CD8-positive, alpha-beta memory T cell (primary cell): ENCODE data around the gene CLK4. TPM values are rescaled to one million over a fixed set of nuclear protein-coding genes. Genes with fewer than 3 reads are reported as not detected.

Experiments
- CTCF ChIA-PET: fragments of 350-600 bp; sonication (Branson Sonifier 250); formaldehyde crosslinking; loops from one replicate; lab custom pipeline; 2021; ENCODE audit warnings: antibody characterized with exemption; lab: Charles Lee
- POLR2A ChIA-PET: fragments of 350-600 bp; sonication (Branson Sonifier 250); formaldehyde crosslinking; loops from one replicate; lab custom pipeline; 2021; ENCODE audit warnings: antibody characterized with exemption; lab: Charles Lee
- DNase-seq, 5 donors: peaks; one replicate each; pipeline versions ENCODE4 v3.0.0 to v3.0.0-alpha.2; 2020 to 2022; ENCODE audit warnings: mixed read lengths in 1 of 5
- H3K27ac ChIP-seq: one replicate; pipeline ENCODE4 v1.7.0; 2013; ENCODE audit warnings: low read depth, mild to moderate bottlenecking, low read length, moderate library complexity
- H3K27me3 ChIP-seq: 2 replicates; pipeline ENCODE4 v1.7.0; 2013; ENCODE audit warnings: low read length, mild to moderate bottlenecking; ENCODE audit not compliant: insufficient read depth, poor library complexity, severe bottlenecking
- H3K36me3 ChIP-seq: 2 replicates; pipeline ENCODE4 v1.7.0; 2013; ENCODE audit warnings: mild to moderate bottlenecking, low read length, moderate library complexity; ENCODE audit not compliant: insufficient read depth
- H3K4me1 ChIP-seq: 2 replicates; pipeline ENCODE4 v1.7.0; 2013; ENCODE audit warnings: mild to moderate bottlenecking, low read length, moderate library complexity; ENCODE audit not compliant: insufficient read depth
- H3K4me3 ChIP-seq: 2 replicates; pipeline ENCODE4 v1.7.0; 2013; ENCODE audit warnings: mild to moderate bottlenecking, low read length
- H3K9me3 ChIP-seq: 2 replicates; pipeline ENCODE4 v1.7.0; 2013; ENCODE audit warnings: mild to moderate bottlenecking, low read length
- H3K27ac Mint-ChIP-seq, 8 donors: one replicate each; pipeline ENCODE4 v1.8.0; 2020 to 2021; ENCODE audit warnings: mixed read lengths in 8 of 8, mild to moderate bottlenecking in 6 of 8, inconsistent platforms in 3 of 8, moderate library complexity in 3 of 8
- H3K27me3 Mint-ChIP-seq, 2 donors: one replicate each; pipeline ENCODE4 v1.8.0; 2020 to 2021; ENCODE audit warnings: mixed read lengths in 2 of 2, mild to moderate bottlenecking in 1 of 2, moderate library complexity in 1 of 2
- H3K36me3 Mint-ChIP-seq, 3 donors: one replicate each; pipeline ENCODE4 v1.8.0; 2020 to 2021; ENCODE audit warnings: mixed read lengths in 3 of 3, inconsistent platforms in 1 of 3, mild to moderate bottlenecking in 1 of 3
- H3K4me1 Mint-ChIP-seq, 3 donors: one replicate each; pipeline ENCODE4 v1.8.0; 2020 to 2021; ENCODE audit warnings: mixed read lengths in 3 of 3, inconsistent platforms in 1 of 3, mild to moderate bottlenecking in 1 of 3
- H3K4me3 Mint-ChIP-seq, 7 donors: one replicate each; pipeline ENCODE4 v1.8.0; 2020 to 2021; ENCODE audit warnings: mixed read lengths in 7 of 7, mild to moderate bottlenecking in 6 of 7, moderate library complexity in 4 of 7, inconsistent platforms in 2 of 7
- H3K9me3 Mint-ChIP-seq, 5 donors: one replicate each; pipeline ENCODE4 v1.8.0; 2020 to 2022; ENCODE audit warnings: mixed read lengths in 5 of 5, mild to moderate bottlenecking in 3 of 5, moderate library complexity in 2 of 5, inconsistent platforms in 1 of 5
- polyA plus RNA-seq: library from polyadenylated mRNA; unstranded; fragments of 300-500 nt; fragmentation: Illumina TruSeq; gene quantifications from one replicate; pipeline ENCODE4 v1.2.3, GENCODE V29; 2021
- total RNA-seq, 2 experiments: library from RNA; stranded (reverse); gene quantifications; one replicate each; pipeline ENCODE4 v1.2.3, GENCODE V29; 2021

Gene CLK4
- total and polyA plus RNA-seq, 3 experiments from 2014 or later: 16.3 to 29.2 (median 27.4) TPM

- peaks cover 0 to 2% (median 0%) of the 10 kb centered on the region in 3 donors for H3K4me1 Mint-ChIP-seq
- Histone ChIP-seq H3K4me3 (no peak overlapping the region), H3K9me3 (no peaks in the 10 kb centered on the region), H3K4me1 (no peaks in the 10 kb centered on the region), H3K27ac (no peak overlapping the region), H3K27me3 (no peaks in the 10 kb centered on the region), H3K36me3 (no peaks in the 10 kb centered on the region)
- H3K4me3 Mint-ChIP-seq: no peak overlapping the region
- peaks cover 0 to 3% (median 0%) of the 10 kb centered on the region in 3 donors for H3K36me3 Mint-ChIP-seq
- H3K27ac Mint-ChIP-seq: no peak overlapping the region
- DNase-seq: no peak
- peaks cover 0 to 3% (median 0%) of the 10 kb centered on the region in 5 donors for H3K9me3 Mint-ChIP-seq
- CTCF ChIA-PET: no interaction called here
- peaks cover 14 to 48% of the 10 kb centered on the region in 2 donors for H3K27me3 Mint-ChIP-seq
- POLR2A ChIA-PET: no interaction called here
These were observed 61.9 kb downstream of the CLK4 start for GRCh38 chr5:178564811-178565550.

- Mint-ChIP-seq H3K4me3 (no peak overlapping the region), H3K4me1 (peaks cover 0 to 2% (median 0%) of the 10 kb centered on the region in 3 donors), H3K36me3 (peaks cover 0 to 3% (median 0%) of the 10 kb centered on the region in 3 donors), H3K9me3 (peaks cover 0 to 3% (median 0%) of the 10 kb centered on the region in 5 donors), H3K27me3 (peaks cover 13 to 44% of the 10 kb centered on the region in 2 donors), H3K27ac (no peak overlapping the region)
- no peaks in the 10 kb centered on the region for H3K9me3 ChIP-seq
- CTCF ChIA-PET: no interaction called here
- no peaks in the 10 kb centered on the region for H3K4me1 ChIP-seq
- POLR2A ChIA-PET: no interaction called here
- no peak overlapping the region for H3K27ac ChIP-seq
- no peaks in the 10 kb centered on the region for H3K36me3 ChIP-seq
- DNase-seq: no peak
- no peaks in the 10 kb centered on the region for H3K27me3 ChIP-seq
- no peak overlapping the region for H3K4me3 ChIP-seq
These were observed 62.5 kb downstream of the CLK4 start for GRCh38 chr5:178564397-178564796.

- peaks cover 0 to 3% (median 0%) of the 10 kb centered on the region in 5 donors for H3K9me3 Mint-ChIP-seq
- H3K27ac Mint-ChIP-seq: no peak overlapping the region
- no peak for DNase-seq
- H3K4me3 ChIP-seq: no peak overlapping the region
- CTCF ChIA-PET: no interaction called here
- peaks cover 0 to 3% (median 0%) of the 10 kb centered on the region in 3 donors for H3K36me3 Mint-ChIP-seq
- no peaks in the 10 kb centered on the region for H3K9me3 ChIP-seq
- H3K4me1 ChIP-seq: no peaks in the 10 kb centered on the region
- no peaks in the 10 kb centered on the region for H3K27me3 ChIP-seq
- POLR2A ChIA-PET: no interaction called here
- H3K4me1 Mint-ChIP-seq: peaks cover 0 to 2% (median 0%) of the 10 kb centered on the region in 3 donors
- H3K36me3 ChIP-seq: no peaks in the 10 kb centered on the region
- H3K27ac ChIP-seq: no peak overlapping the region
- H3K4me3 Mint-ChIP-seq: no peak overlapping the region
- H3K27me3 Mint-ChIP-seq: peaks cover 11 to 43% of the 10 kb centered on the region in 2 donors
These were observed 63.2 kb downstream of the CLK4 start for GRCh38 chr5:178563621-178564020.

- peak overlapping the region in 1 of 8 donors; percentile 9 for H3K27ac Mint-ChIP-seq
- POLR2A ChIA-PET: no interaction called here
These were observed 65.0 kb downstream of the CLK4 start for GRCh38 chr5:178561746-178562264.

GRCh38 chr5:178560911-178561310 is 65.9 kb downstream of the CLK4 start:
- DNase-seq: no peak
- Mint-ChIP-seq H3K4me3 (no peak overlapping the region), H3K27ac (no peak overlapping the region), H3K27me3 (peaks cover 3 to 47% of the 10 kb centered on the region in 2 donors), H3K9me3 (peaks cover 0 to 3% (median 0%) of the 10 kb centered on the region in 5 donors), H3K4me1 (peaks cover 0 to 2% (median 0%) of the 10 kb centered on the region in 3 donors), H3K36me3 (peaks cover 0 to 3% (median 0%) of the 10 kb centered on the region in 3 donors)
- ChIA-PET CTCF (no interaction called here), POLR2A (no interaction called here)
- no peaks in the 10 kb centered on the region for H3K9me3 ChIP-seq
- no peak overlapping the region for H3K4me3 ChIP-seq
- no peaks in the 10 kb centered on the region for H3K36me3 ChIP-seq
- no peaks in the 10 kb centered on the region for H3K4me1 ChIP-seq
- no peak overlapping the region for H3K27ac ChIP-seq
- no peaks in the 10 kb centered on the region for H3K27me3 ChIP-seq

More at GRCh38 chr5:178561746-178562264, 65.0 kb downstream of the CLK4 start:
- Histone ChIP-seq H3K27me3 (no peaks in the 10 kb centered on the region), H3K4me3 (no peak overlapping the region), H3K4me1 (no peaks in the 10 kb centered on the region), H3K27ac (no peak overlapping the region), H3K9me3 (no peaks in the 10 kb centered on the region), H3K36me3 (no peaks in the 10 kb centered on the region)
- Mint-ChIP-seq H3K27me3 (peaks cover 8 to 44% of the 10 kb centered on the region in 2 donors), H3K4me3 (no peak overlapping the region), H3K4me1 (peaks cover 0 to 2% (median 0%) of the 10 kb centered on the region in 3 donors), H3K9me3 (peaks cover 0 to 3% (median 0%) of the 10 kb centered on the region in 5 donors), H3K36me3 (peaks cover 0 to 3% (median 0%) of the 10 kb centered on the region in 3 donors)
- DNase-seq: no peak
- CTCF ChIA-PET: no interaction called here

GRCh38 chr5:178557416-178557815 is 69.4 kb downstream of the CLK4 start:
- ChIA-PET CTCF (no interaction called here), POLR2A (no interaction called here)
- Mint-ChIP-seq H3K27ac (no peak overlapping the region), H3K4me1 (peaks cover 0 to 2% (median 0%) of the 10 kb centered on the region in 3 donors), H3K4me3 (no peak overlapping the region), H3K27me3 (peaks cover 2 to 42% of the 10 kb centered on the region in 2 donors), H3K36me3 (peaks cover 0 to 3% (median 0%) of the 10 kb centered on the region in 3 donors), H3K9me3 (peaks cover 0 to 3% (median 0%) of the 10 kb centered on the region in 5 donors)
- H3K27me3 ChIP-seq: no peaks in the 10 kb centered on the region
- no peak overlapping the region for H3K27ac ChIP-seq
- no peaks in the 10 kb centered on the region for H3K4me1 ChIP-seq
- H3K4me3 ChIP-seq: no peak overlapping the region
- H3K9me3 ChIP-seq: no peaks in the 10 kb centered on the region
- no peaks in the 10 kb centered on the region for H3K36me3 ChIP-seq
- no peak for DNase-seq

- no peak for DNase-seq
- CTCF ChIA-PET: interaction anchor here (1.4 kb wide), 1 partner anchor 324 kb away, joined by 3 read pairs; no protein-coding TSS in a partner anchor
- H3K27me3 Mint-ChIP-seq: peaks cover 2 to 48% of the 10 kb centered on the region in 2 donors
- H3K4me1 Mint-ChIP-seq: no peaks in the 10 kb centered on the region
- no peaks in the 10 kb centered on the region for H3K4me1 ChIP-seq
- H3K27me3 ChIP-seq: no peaks in the 10 kb centered on the region
- no peaks in the 10 kb centered on the region for H3K36me3 Mint-ChIP-seq
- H3K27ac ChIP-seq: no peak overlapping the region
- POLR2A ChIA-PET: no interaction called here
- no peak overlapping the region for H3K4me3 ChIP-seq
- no peak overlapping the region for H3K27ac Mint-ChIP-seq
- H3K36me3 ChIP-seq: no peaks in the 10 kb centered on the region
- H3K9me3 Mint-ChIP-seq: no peaks in the 10 kb centered on the region
- no peaks in the 10 kb centered on the region for H3K9me3 ChIP-seq
- no peak overlapping the region for H3K4me3 Mint-ChIP-seq
These were observed 71.1 kb downstream of the CLK4 start for GRCh38 chr5:178555771-178556211.

GRCh38 chr5:178555005-178555404 is 71.8 kb downstream of the CLK4 start:
- no peaks in the 10 kb centered on the region for H3K36me3 Mint-ChIP-seq
- H3K27ac ChIP-seq: no peak overlapping the region
- ChIA-PET POLR2A (no interaction called here), CTCF (interaction anchor here (1.4 to 1.7 kb wide), 2 partner anchors 94 to 323 kb away, joined by 3 read pairs; no protein-coding TSS in a partner anchor)
- peaks cover 2 to 42% of the 10 kb centered on the region in 2 donors for H3K27me3 Mint-ChIP-seq
- no peaks in the 10 kb centered on the region for H3K4me1 ChIP-seq
- no peak overlapping the region for H3K27ac Mint-ChIP-seq
- no peaks in the 10 kb centered on the region for H3K4me1 Mint-ChIP-seq
- no peaks in the 10 kb centered on the region for H3K36me3 ChIP-seq
- no peak overlapping the region for H3K4me3 Mint-ChIP-seq
- H3K4me3 ChIP-seq: no peak overlapping the region
- no peaks in the 10 kb centered on the region for H3K27me3 ChIP-seq
- no peak for DNase-seq
- no peaks in the 10 kb centered on the region for H3K9me3 Mint-ChIP-seq
- H3K9me3 ChIP-seq: no peaks in the 10 kb centered on the region
